ENCODE results near the gene ZC3H18.

- TF ChIP-seq CTCF (conservative IDR thresholded peaks at IDR 0.05), result no peak
- no peak for TF ChIP-seq ZFX (IDR thresholded peaks at IDR 0.05)
These were observed 94.9 kb downstream of the ZC3H18 start for GRCh38 chr16:88665148-88665547.
